Calu3 (cell line): Measurements from ENCODE around the gene SLC22A31. TPM values are rescaled to one million over a fixed set of nuclear protein-coding genes. Genes with fewer than 3 reads are reported as not detected.

Experiments used
- BruUV-seq: library from RNA; stranded (reverse); fragments of 400-500 nt; replicated peaks from 2 replicates; lab custom pipeline; 2021; lab: Mats Ljungman, UMichigan
- CTCF ChIA-PET: fragments of 300-600 bp; sonication (Branson Sonifier 250); formaldehyde crosslinking; loops from one replicate; lab custom pipeline; 2022; ENCODE audit warnings: antibody characterized with exemption; lab: Charles Lee
- DNase-seq: peaks from one replicate; pipeline ENCODE4 v3.0.0; 2022
- H3K27ac Mint-ChIP-seq: one replicate; pipeline ENCODE4 v1.8.0; 2022; ENCODE audit warnings: mixed read lengths; ENCODE audit not compliant: unreplicated experiment
- H3K27me3 Mint-ChIP-seq: one replicate; pipeline ENCODE4 v1.8.0; 2022; ENCODE audit warnings: mixed read lengths; ENCODE audit not compliant: unreplicated experiment
- H3K36me3 Mint-ChIP-seq: one replicate; pipeline ENCODE4 v1.8.0; 2022; ENCODE audit warnings: mild to moderate bottlenecking, moderate library complexity, mixed read lengths; ENCODE audit not compliant: insufficient read depth, unreplicated experiment
- H3K4me1 Mint-ChIP-seq: one replicate; pipeline ENCODE4 v1.8.0; 2022; ENCODE audit warnings: mild to moderate bottlenecking, low read depth, mixed read lengths; ENCODE audit not compliant: unreplicated experiment
- H3K4me3 Mint-ChIP-seq: one replicate; pipeline ENCODE4 v1.8.0; 2022; ENCODE audit warnings: mild to moderate bottlenecking, low read depth, moderate library complexity, mixed read lengths; ENCODE audit not compliant: unreplicated experiment
- H3K9me3 Mint-ChIP-seq: one replicate; pipeline ENCODE4 v1.8.0; 2022; ENCODE audit warnings: low read depth, mixed read lengths; ENCODE audit not compliant: unreplicated experiment
- CTCF ChIP-seq: fragments of 200-600 bp; IDR thresholded peaks from one replicate; pipeline ENCODE4 v1.8.0; 2022; ENCODE audit warnings: antibody characterized with exemption; ENCODE audit not compliant: unreplicated experiment
- intact Hi-C: fragments of 100-400 bp; cut with micrococcal nuclease; formaldehyde crosslinking; loops from one replicate; pipeline ENCODE4 v1.10.0; 2022; ENCODE audit not compliant: unreplicated experiment
- total RNA-seq: library from RNA; stranded (reverse); gene quantifications from 2 replicates; pipeline ENCODE4 v1.2.3, GENCODE V29; 2022

SLC22A31 gene
- total RNA-seq, 1 experiment from 2014 or later: 0.52 TPM

GRCh38 chr16:89160977-89161701, 39.2 kb downstream of the SLC22A31 start:
- no peaks in the 10 kb centered on the region for H3K4me1 Mint-ChIP-seq
- H3K27me3 Mint-ChIP-seq: peaks cover 40% of the 10 kb centered on the region
- peaks cover 10% of the 10 kb centered on the region for H3K36me3 Mint-ChIP-seq
- H3K27ac Mint-ChIP-seq: no peak overlapping the region
- intact Hi-C loops: no loop called here
- H3K4me3 Mint-ChIP-seq: no peak overlapping the region
- TF ChIP-seq CTCF: no peak
- H3K9me3 Mint-ChIP-seq: no peaks in the 10 kb centered on the region
- BruUV-seq: no TSS peak
- no peak for DNase-seq
- CTCF ChIA-PET: no interaction called here

- Mint-ChIP-seq H3K9me3 (no peaks in the 10 kb centered on the region), H3K4me1 (no peaks in the 10 kb centered on the region), H3K36me3 (peaks cover 22% of the 10 kb centered on the region), H3K27me3 (peaks cover 40% of the 10 kb centered on the region), H3K27ac (no peak overlapping the region), H3K4me3 (no peak overlapping the region)
- no peak for DNase-seq
- CTCF ChIA-PET: interaction anchor here (0.5 kb wide), 1 partner anchor 65 kb away, joined by 3 read pairs; no protein-coding TSS in a partner anchor
- BruUV-seq: no TSS peak
- no peak for TF ChIP-seq CTCF
- intact Hi-C loops: no loop called here
Observed at GRCh38 chr16:89159850-89160354, 40.4 kb downstream of the SLC22A31 start.

GRCh38 chr16:89159066-89159849, 41.1 kb downstream of the SLC22A31 start:
- BruUV-seq: no TSS peak
- no peak for DNase-seq
- Mint-ChIP-seq H3K4me3 (no peak overlapping the region), H3K27me3 (peaks cover 43% of the 10 kb centered on the region), H3K27ac (no peak overlapping the region), H3K9me3 (no peaks in the 10 kb centered on the region), H3K36me3 (peaks cover 29% of the 10 kb centered on the region), H3K4me1 (peaks cover 3% of the 10 kb centered on the region)
- TF ChIP-seq CTCF: no peak
- CTCF ChIA-PET: no interaction called here
- intact Hi-C loops: no loop called here

GRCh38 chr16:89157778-89158177, 42.6 kb downstream of the SLC22A31 start:
- BruUV-seq: no TSS peak
- CTCF ChIA-PET: no interaction called here
- H3K9me3 Mint-ChIP-seq: no peaks in the 10 kb centered on the region

More at GRCh38 chr16:89157778-89158177, 42.6 kb downstream of the SLC22A31 start:
- TF ChIP-seq CTCF: no peak
- H3K36me3 Mint-ChIP-seq: peaks cover 39% of the 10 kb centered on the region
- intact Hi-C loops: no loop called here
- H3K4me1 Mint-ChIP-seq: peaks cover 6% of the 10 kb centered on the region
- DNase-seq: no peak
- H3K4me3 Mint-ChIP-seq: no peak overlapping the region
- no peak overlapping the region for H3K27ac Mint-ChIP-seq
- peaks cover 44% of the 10 kb centered on the region for H3K27me3 Mint-ChIP-seq
